Body of pancreas (tissue), 4 donors: ENCODE results near the gene FOXO1.

Experiments
- CTCF ChIP-seq, 7 experiments: fragments of 450-650 bp in 4 of 7; fragments of 200-600 bp in 3 of 7; sonication (generic) in 3 of 7; IDR thresholded peaks; one replicate each; pipeline ENCODE4 v1.5.1; 2016 to 2019; ENCODE audit warnings: antibody characterized with exemption in 7 of 7
- POLR2A ChIP-seq, 3 donors: fragments of 450-650 bp; IDR thresholded peaks; one replicate each; pipeline ENCODE4 v1.6.1; 2016; ENCODE audit warnings: antibody characterized with exemption in 3 of 3, mild to moderate bottlenecking in 2 of 3

- TF ChIP-seq CTCF (IDR thresholded peaks at IDR 0.05), result no peak
- TF ChIP-seq POLR2A (IDR thresholded peaks at IDR 0.05), result no peak
Measured at GRCh38 chr13:40688781-40689180, 22.3 kb upstream of the FOXO1 start.
